GM15510 (cell line): Measurements from ENCODE around the gene ZNF770.
A peak's percentile ranks its signal among the peaks of the same experiment; 100 is the strongest.

ENCODE experiments used
- POLR2A ChIP-seq: IDR thresholded peaks from 3 replicates; pipeline ENCODE4 v1.6.1; 2011; ENCODE audit warnings: borderline replicate concordance; ENCODE audit not compliant: insufficient read length; ENCODE audit errors: extremely low read depth

Gene ZNF770

GRCh38 chr15:34988027-34988902 lies at the start of gene ZNF770:
ZNF770 (minus strand) TSS chr15:34988287; CDS start chr15:34983434, 4,853 bp downstream.
- peak; percentile 98 for TF ChIP-seq POLR2A

- no peak for TF ChIP-seq POLR2A
Observed at GRCh38 chr15:35028235-35028984, 40.3 kb upstream of the ZNF770 start.

- TF ChIP-seq POLR2A: no peak
Observed at GRCh38 chr15:35023804-35024203, 35.7 kb upstream of the ZNF770 start.

GRCh38 chr15:35020974-35021373 lies 32.9 kb upstream of the ZNF770 start:
- no peak for TF ChIP-seq POLR2A

- TF ChIP-seq POLR2A: no peak
Observed at GRCh38 chr15:35019404-35020327, 31.6 kb upstream of the ZNF770 start.

- TF ChIP-seq POLR2A: no peak
Observed at GRCh38 chr15:35014241-35014640, 26.2 kb upstream of the ZNF770 start.

- no peak for TF ChIP-seq POLR2A
Observed at GRCh38 chr15:35013370-35013769, 25.3 kb upstream of the ZNF770 start.

GRCh38 chr15:35007397-35007796 lies 19.3 kb upstream of the ZNF770 start:
- TF ChIP-seq POLR2A: no peak

GRCh38 chr15:35005933-35006332 lies 17.8 kb upstream of the ZNF770 start:
- TF ChIP-seq POLR2A: no peak

- no peak for TF ChIP-seq POLR2A
Observed at GRCh38 chr15:35003928-35004327, 15.8 kb upstream of the ZNF770 start.

- TF ChIP-seq POLR2A: no peak
Observed at GRCh38 chr15:35000511-35000910, 12.4 kb upstream of the ZNF770 start.

- TF ChIP-seq POLR2A: no peak
Observed at GRCh38 chr15:34999906-35000305, 11.8 kb upstream of the ZNF770 start.

GRCh38 chr15:34994925-34995324 lies 6.8 kb upstream of the ZNF770 start:
- no peak for TF ChIP-seq POLR2A

- no peak for TF ChIP-seq POLR2A
Observed at GRCh38 chr15:34993877-34994276, 5.8 kb upstream of the ZNF770 start.

- no peak for TF ChIP-seq POLR2A
Observed at GRCh38 chr15:34993412-34993811, 5.3 kb upstream of the ZNF770 start.

GRCh38 chr15:34987609-34988026 lies 469 bp downstream of the ZNF770 start:
- TF ChIP-seq POLR2A: no peak
